NCI-H2196 (cell line): ENCODE data around the gene CLEC6A.
"Not testable (repeated sequence)": the region's sequence is repeated elsewhere in the genome, so short reads cannot be mapped to it uniquely, and the experiment has no call there.

ENCODE experiments used
- DNase-seq: peaks from one replicate; lab custom pipeline; 2025; ENCODE audit not compliant: unreplicated experiment; lab: John Stamatoyannopoulos, UW

Gene CLEC6A

DNA sequence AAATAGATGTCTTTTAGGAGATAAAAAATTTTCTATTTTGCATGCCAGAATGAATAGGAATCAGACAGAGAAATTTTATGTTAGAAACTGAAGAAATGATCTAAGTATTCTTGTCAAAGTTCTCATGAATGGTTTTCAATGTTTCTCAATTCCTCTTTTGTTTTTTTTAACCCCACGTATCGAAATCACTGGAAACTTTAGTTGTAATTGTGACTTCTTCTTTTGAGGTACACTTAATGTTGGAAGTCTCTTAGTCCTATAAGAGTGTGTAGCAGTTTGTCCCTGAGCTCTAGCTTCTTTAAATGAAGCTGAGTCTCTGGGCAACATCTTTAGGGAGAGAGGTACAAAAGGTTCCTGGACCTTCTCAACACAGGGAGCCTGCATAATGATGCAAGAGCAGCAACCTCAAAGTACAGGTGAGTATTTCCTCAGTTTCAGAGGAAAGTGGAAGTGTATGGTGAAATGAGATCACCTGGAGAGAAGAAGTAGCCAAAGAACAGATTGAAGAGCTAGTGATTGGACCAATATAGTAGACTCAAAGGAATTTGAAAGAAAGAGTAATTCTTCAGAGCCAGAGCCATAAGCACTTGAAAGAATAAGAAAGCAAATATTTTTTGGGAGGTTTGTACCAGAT, at the start of gene CLEC6A:
Gene CLEC6A (plus strand): TSS at position 236 of the 634 bp plus-strand sequence. CDS start 150 bp downstream, at position 386.
- DNase-seq, result no peak

DNA sequence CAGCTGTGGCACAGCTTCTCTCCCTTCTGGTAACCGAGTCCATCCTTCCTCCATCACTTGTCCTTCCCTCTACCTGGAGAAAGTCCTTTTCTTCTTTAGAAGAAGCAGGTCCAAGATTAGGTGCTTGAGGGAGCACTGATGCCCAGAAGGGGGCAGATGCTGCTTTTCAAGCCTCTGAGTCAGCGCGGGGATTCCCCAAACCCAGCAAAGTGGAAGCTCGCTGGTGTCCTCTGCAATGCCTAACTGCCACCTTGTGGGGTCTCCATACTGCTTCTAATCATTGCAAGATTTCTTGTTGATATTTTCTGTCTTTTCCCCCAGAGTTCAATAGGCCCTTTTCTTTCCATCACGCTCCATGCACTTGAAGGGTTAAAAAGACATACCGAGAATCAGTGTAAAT, 36.2 kb upstream of the CLEC6A start:
- not testable (repeated sequence) for DNase-seq

DNA sequence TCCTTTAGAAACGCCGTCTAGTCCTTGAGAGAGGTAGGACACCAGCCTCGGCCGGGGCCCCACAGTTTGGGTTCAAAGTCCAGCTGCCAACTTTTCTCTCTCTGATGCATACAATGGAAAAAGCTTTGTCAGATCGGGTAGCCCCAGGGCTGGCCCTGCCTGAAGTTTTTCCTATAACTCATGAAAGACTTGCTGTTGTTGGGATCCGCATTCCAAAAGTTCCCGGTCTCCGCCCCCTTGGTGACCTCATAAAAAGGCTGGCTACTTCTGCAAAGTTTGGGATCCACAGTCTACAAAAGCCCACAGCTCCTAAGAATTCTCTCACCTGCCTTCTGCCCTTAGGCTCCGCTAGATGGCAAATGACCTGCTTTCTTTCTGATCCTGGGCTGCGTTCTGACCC, 35.3 kb upstream of the CLEC6A start:
- no peak for DNase-seq

DNA sequence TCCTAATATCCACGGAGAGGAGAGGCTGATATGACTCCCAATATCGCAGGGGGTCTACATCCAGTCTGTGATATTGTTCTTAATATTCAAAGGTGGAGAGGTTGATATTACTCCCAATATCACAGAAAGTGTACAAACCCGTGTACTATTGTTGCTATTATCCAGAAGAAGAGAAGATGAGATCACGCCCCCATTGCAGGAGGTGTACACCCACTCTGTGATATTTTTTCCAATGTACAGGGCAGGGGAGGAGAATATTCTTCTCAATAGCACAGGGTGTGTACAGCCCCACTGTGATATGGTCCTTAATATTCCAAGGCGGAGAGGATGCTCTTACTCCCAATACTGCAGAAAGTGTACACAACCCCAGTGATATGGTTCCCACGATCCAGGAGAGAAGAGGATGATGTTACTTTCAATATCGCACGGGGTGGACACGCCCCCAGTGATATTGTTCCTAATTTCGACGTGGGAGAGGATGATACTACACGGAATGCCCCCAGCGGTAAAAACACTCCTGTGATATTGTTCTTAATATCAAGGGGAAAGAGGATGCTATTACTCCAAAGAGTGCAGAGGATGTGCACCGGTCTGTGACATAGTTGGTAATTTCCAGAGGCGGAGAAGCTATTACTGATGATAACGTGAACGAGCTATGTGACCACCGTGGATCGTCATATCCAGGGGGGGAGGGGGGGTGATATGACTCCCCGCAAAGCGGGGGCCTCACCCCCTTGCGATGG, 11.1 kb upstream of the CLEC6A start:
- not testable (repeated sequence) for DNase-seq

DNA sequence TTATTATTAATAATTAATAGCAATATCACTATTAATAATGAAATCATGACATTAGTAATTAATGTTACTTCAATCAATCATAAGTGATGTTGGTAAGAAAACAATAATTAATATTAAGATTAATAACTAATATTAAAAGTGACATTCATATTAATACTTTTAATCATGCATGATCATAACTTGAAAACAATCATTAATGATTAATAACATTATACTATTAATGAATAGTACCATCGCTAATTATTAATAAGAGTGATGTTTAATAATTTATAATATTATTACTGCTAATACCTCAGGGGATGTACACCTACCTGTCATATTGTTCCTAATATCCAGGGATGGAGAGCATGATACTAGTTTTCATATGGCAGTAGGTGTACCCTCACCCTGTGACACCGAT, 10.0 kb upstream of the CLEC6A start:
- DNase-seq, result no peak

DNA sequence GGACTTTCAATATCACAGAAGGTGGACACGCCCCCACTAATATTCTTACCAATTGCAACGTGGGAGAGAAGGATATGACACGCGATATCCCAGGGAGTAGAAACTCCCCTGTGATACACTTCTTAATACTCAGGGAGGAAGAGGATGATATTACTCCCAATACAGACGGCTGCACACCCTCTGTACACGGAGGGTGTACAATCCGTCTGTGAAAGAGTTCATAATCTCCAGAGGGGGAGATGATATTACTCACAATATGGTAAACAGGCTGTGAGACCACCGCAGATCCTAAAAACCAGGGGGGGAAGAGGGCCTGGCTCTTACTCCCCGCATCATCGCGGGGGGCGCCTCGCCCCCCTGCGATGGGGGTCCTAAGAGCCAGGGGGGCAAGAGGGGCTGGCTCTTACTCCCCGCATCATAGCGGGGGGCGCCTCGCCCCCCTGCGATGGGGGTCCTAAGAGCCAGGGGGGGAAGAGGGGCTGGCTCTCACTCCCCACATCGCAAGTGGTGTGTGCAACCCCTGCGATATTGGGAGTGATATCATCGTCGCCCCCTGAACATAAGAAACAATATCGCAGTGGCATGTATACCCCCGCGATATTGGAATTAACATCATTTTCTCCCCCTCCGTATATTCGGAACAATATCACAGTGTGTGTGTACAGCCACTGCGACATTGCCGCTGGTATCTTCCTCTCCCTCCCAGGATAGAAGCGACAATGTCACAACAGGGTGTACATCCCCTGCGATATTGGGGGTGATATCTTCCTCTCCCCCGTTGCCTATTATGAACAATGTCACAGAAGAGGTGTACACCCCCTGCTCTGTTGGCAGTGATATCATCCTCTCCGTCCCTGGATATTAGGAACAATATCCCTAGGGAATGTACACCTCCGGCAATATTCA, 8.9 kb upstream of the CLEC6A start:
- DNase-seq, result no peak

DNA sequence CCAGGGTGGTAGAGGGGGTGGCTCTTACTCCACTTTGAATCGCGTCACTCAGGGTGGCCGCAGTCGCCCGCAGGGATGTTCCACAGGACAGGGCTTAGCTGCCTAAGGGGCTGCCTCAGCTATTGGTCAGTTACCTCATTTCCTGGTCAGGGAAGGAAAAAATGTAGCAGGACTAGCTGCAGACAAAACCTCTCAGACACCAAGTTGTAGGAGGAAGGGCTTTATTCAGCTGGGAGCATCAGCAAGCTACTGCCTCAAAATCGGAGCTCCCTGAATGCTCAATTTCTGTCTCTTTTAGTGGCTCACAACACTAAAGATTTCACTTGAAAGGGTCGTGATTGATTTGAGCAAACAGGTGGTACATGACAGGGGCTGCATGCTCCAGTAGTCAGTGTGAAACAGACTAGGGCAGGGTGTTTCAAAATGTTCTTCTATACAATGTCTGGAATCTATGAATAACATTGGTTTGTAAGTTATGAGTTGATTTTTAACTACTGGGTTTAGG, 6.4 kb upstream of the CLEC6A start:
- DNase-seq, result no peak

DNA sequence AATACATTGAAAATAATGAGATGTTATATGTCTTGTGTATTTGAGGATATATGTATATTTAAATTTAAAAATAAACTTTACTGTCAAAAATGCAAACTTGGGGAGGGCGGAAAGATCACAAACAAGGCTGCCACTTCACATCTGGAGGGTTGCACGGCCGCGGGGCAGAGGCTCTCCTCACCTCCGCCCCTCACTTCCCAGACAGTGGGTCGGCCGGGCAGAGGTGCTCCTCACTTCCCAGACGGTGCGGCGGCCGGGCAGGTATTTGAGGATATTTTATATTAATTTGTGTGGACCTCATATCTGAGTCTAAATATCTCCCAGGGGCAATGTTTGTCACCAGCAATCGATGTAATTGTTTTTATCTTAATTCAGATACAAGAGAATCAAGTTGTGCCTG, 3.7 kb upstream of the CLEC6A start:
- no peak for DNase-seq

DNA sequence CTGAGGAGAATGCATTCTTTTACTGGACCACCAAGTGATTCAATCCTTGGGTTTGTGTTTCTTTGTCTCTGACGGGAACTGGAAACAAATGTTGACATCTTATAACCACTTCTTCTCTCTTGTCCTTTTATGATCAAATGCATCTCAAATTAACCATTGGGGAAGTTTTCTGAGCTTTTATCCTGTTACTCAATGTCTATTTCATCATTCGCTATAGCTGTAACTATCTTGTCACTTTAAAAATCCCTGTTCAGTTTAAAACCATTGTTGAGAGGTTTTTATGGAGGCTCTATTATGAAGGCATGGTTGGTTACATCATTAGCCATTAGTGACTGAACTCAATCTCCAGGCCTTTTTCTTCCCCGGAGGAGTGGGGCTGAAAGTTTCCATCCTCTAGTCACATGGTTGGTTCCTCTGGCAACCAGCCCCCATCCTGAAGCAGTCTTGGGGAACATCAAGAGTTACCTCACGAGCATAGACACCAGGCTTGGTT, 2.7 kb upstream of the CLEC6A start:
- DNase-seq, result no peak

DNA sequence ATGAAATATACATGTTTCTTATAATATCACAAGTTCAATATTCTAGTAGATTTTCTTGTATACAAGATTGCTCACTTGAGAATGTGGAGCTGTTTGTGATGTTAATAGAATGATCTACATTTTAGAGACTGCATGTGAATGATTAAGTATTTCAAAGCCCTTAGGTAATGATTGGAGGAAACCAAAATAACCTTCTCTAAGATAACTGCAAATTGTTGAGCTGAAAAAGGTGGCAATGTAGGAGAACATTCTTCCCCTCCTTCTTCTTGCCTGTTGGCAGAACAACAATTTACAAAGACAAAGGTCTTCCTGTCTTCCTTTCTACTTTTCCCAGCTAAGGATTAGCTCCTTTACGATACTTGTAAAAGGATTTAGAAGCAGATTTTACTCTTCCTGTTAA, 2.0 kb upstream of the CLEC6A start:
- no peak for DNase-seq

DNA sequence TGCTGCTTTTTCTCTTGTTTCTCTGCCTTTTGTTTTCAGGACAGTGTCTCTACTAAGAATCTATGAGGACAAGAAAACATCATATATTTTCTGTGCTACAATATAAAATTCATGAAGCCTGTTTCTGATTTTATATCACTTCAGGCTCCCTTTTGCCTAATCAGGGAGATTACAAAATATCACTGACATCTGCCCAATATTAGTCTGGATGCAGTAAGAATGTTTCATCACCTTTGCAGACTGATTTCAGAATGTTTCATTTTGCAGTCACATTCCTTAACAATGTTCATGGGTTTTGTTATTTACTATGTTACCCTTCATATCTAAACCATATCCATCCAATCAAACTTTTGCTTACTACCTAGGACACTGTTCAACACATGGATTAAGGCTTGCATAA, 491 bp upstream of the CLEC6A start:
- DNase-seq, result no peak

DNA sequence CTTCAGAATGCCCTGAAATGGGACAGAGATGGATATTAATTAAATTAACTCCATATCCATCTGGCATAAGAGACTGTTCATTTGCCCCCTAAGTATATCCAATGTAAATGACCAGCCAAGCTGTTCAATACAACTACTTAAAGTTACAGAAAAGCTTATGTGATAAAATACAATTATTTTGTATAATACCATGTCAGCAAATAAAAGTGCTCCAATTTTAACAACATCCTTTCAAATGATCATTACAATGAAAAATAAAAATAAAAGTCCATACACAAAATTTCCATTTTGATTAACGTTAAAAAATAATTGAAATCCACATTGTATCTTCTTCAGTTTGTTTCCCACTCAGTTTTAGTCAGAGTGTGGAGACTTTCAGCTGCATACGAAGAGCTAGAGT, 5.7 kb downstream of the CLEC6A start:
- no peak for DNase-seq

DNA sequence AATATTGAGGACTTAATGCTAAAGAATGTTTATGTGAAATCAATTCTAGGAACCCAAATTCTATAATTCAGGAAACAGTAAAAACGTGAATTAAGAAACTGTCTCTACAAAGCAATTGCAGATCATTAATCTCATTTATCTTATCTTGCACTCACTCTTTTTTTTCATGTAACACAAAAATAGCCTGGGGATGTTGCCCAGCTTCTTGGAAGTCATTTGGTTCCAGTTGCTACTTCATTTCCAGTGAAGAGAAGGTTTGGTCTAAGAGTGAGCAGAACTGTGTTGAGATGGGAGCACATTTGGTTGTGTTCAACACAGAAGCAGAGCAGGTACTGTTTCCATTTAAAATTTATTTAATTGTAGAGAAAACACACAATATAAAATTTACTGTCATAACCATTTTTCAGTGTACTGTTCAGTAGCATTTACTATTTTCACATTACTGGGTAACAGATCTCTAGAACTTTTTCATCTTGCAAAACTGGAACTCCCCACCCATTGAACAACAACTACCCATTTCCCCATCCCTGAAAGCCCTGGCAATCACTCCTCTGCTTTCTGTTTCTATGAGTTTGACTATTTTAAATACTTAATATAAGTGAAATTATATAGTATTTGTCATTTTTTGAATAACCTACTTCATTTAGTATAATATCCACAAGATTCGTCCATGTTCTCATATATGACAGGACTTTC, 9.7 kb downstream of the CLEC6A start:
- no peak for DNase-seq

DNA sequence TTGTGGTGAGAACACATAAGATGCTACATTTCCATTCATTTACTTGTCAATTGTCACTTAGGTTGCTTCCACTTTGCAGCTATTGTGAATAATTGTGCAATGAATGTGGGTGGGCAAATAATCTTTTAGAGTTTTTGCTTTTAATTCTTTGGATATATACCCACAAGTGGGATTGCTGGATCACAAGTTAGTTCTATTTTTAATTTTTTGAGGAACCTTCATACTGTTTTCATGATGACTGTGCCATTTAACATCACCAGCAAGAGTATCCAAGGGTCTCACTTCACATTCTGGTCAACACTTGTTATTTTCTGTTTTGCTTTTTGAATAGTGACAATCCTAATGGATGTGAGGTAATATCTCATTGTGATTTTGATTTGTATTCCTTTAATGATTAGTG, 10.5 kb downstream of the CLEC6A start:
- DNase-seq, result no peak

DNA sequence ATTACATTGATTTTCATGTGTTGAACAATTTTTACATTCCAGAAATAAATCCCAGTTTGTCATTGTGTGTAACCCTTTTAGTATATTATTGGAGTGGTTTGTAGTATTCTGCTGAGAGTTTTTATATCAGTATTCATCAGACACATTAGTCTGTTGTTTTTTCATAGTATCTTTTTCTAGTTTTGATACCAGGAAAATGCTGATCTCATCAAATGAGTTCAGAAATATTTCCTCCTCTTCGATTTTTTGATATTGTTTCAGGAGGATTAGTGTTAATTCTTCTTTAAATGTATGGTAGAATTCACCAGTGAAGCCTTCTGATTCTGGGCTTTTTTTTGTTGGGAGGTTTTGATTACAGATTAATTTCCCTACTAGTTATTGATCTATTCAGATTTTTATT, 15.3 kb downstream of the CLEC6A start:
- no peak for DNase-seq

DNA sequence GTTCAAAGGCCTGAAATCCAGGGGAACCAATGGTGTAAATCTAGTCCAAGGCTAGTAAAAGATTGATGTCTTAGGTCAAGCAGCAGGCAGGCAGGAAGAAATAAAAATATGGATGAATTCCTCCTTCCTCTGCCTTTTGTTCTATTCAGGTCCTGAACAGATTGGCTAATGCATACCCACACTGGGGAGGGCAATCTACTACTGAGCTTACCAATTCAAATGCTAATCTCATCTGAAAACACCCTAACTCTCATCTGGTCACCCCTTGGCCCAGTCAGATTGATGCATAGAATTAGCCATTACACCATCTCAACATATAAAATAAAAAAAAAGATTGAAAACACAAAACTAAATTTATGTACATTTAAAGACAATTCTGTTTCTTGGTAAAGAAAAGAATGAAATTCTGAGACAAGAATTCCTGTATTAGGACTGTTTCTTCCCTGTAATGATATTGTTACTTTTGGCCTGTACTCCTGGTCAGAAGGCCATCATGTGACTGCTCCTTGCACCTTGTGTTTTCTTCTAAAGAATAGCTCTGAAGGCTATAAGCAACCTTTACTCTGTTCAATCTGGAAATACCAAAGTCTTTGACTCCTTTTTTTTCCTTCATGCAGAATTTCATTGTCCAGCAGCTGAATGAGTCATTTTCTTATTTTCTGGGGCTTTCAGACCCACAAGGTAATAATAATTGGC, 19.9 kb downstream of the CLEC6A start:
- no peak for DNase-seq

DNA sequence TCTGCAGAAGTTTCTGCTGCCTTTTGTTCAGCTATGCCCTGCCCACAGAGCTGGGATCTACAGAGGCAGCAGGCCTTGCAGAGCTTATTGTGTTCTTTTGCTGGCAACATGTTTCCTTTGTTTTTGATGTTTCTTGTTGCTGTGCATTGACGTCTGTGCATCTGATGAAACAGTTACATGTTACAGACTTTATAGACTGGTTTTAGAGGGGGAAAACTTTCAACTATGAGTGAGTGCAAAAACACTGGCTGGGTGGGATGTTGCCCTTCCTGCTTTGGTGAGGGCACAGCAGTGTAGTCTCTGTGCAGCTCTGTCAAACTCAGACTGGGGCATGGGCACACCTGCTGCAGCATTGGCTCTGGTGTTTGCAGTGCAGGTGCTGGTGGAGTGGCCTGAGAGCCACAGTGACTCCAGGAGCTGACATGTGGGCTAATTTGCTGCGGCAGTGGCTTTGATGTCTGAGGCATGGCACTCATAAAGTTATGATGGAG, 26.9 kb downstream of the CLEC6A start:
- no peak for DNase-seq

DNA sequence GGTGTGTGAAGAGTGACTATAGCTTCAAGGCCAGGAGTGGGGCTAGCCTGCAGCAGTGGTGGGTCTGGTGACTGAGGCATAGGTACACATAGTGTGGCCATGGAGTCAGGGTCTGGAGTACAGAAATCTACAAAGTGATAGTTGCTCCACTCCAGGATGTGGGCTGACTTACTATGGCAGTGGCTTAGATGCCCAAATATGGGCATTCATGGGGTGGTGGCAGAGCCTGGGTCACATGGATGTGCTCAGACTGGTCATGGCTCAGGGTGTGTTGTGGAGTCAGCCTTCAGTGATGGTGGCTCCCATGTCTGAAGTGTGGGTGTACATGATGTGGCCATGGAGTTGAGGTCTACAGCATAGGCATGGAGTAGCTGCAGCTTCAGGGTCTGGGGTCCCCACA, 27.3 kb downstream of the CLEC6A start:
- no peak for DNase-seq

DNA sequence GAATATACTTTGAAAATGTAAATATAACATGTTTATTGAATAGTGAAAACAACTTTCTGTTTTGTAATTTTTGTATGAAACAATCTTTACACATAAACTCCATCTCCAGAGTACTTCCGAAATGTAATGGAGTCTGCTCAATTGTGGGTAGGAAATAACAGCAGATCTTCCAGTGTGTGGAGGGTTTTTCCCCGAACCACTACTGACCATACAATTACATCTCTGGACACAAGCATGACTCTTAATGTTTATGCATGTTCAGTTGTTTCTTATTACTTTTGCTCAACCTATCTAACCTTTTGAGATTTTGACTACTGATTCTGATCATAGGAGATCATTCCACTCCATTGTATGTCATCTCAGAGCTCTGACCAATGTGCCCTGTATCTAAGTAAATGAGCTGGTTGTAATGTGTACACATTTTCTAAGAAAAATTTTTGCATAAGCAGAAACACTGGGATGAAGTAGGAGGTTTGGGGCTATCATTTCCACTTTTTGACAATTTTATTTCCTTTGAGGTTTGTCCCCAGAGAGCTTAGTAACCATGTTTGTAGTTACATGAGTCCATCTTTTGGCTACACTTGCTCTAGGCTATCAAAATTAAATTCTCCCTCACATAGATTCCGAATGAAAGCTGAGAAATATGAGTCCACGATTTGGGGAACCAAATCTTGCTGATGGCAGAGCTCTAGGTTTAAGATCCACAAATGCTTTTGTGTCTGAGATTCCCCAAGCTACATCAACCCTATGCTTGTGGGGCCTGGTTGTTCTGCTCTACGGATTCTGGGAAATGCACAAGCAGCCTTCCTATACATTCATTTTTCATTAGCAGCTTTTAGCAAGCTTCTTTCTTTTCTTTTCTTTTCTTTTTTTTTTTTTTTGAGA, 36.1 kb downstream of the CLEC6A start:
- DNase-seq, result no peak
